ENCODE results near the gene SOCS3.
"Not testable (repeated sequence)": the region's sequence is repeated elsewhere in the genome, so short reads cannot be mapped to it uniquely, and the experiment has no call there.

- not testable (repeated sequence) for TF ChIP-seq CTCF (IDR thresholded peaks at IDR 0.05; ENCODE audit: low read depth, low read length); EZH2phosphoT487 (IDR thresholded peaks at IDR 0.05; ENCODE audit: low read depth)
These were observed 50.1 kb downstream of the SOCS3 start for GRCh38 chr17:78309659-78310255.
